Stimulated activated CD4-positive, alpha-beta T cell treated with anti-CD3 and anti-CD28 coated beads, TNF-alpha, amount 100 ng/mL, for 1 hour (primary cell): Measurements from ENCODE around the gene NLGN4X.

ENCODE experiments used
- DNase-seq, 3 donors: peaks; one replicate each; pipeline ENCODE4 v3.0.0-alpha.2; 2020; ENCODE audit warnings: low read depth in 3 of 3, low spot score in 1 of 3

The NLGN4X gene

GRCh38 chrX:6159468-6159867 is 69.2 kb downstream of the NLGN4X start:
- no peak for DNase-seq

- no peak for DNase-seq
Measured at GRCh38 chrX:6151971-6152370, 76.7 kb downstream of the NLGN4X start.

- no peak for DNase-seq
Measured at GRCh38 chrX:6149060-6149872, 79.4 kb downstream of the NLGN4X start.

DNA sequence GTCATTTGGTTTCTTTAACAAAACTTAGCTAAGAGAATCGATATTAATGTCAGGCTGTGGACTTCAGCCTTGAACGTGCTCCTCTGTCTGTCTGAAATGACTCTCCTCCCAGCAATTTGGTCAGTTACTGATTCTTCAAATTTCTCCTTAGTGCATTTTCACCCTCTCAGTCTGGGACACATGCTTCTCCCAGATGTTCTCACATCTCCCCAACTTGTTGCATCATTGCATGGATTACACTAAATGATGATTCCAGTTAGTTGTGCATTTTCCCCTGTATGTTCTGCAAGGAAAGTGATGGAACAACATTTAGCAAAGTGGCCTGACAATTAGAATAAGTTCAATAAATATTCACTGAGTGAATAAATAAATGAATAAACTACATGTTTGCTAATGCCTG is 94.4 kb downstream of the NLGN4X start:
- no peak for DNase-seq

GRCh38 chrX:6132970-6133369 is 95.7 kb downstream of the NLGN4X start:
- no peak for DNase-seq

GRCh38 chrX:6131287-6131686 is 97.4 kb downstream of the NLGN4X start:
- no peak for DNase-seq

GRCh38 chrX:6129195-6129594 is 99.5 kb downstream of the NLGN4X start:
- DNase-seq: no peak

GRCh38 chrX:6120329-6120728 is 108.3 kb downstream of the NLGN4X start:
- no peak for DNase-seq

DNA sequence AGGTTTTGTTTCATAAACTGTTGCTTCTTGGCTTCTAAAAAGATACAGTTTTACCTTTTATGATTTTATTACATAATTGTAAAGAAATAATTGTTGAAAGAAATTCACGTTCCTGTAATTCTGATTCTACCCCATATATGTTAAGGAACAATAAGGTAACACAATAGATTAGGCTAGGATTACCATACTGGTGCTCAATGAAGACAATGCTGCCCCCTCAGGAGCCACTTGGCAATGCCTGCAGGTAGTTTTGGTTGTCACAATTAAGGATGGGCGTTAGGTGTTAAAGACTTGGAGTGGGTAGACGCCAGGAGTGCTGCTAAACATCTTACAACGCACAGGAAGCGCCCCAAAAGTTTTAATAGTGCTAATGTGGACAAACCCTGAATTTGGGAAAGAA is 133.2 kb downstream of the NLGN4X start:
- no peak for DNase-seq

GRCh38 chrX:6074532-6074931 is 154.1 kb downstream of the NLGN4X start:
- no peak for DNase-seq

DNA sequence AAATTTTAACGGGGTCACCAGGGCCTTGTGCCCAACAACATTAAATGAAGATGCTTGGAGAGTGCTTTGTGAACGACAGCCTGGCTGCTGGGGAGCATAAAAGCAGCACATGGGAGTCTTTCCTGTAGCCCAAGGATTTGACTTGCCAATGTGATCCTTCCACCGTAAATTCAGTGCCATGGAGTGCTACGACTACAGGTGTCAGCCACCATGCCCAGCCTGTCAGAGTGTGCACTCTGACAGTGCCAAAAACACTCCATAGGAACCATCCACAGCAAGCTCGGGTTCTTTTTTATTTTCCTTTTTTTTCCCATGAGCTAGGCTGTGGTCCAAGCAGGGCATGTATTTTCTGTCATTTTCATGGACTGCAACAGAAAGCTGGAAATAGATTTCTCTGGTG is 156.9 kb downstream of the NLGN4X start:
- DNase-seq: no peak

- no peak for DNase-seq
Measured at GRCh38 chrX:6067600-6067999, 161.1 kb downstream of the NLGN4X start.

DNA sequence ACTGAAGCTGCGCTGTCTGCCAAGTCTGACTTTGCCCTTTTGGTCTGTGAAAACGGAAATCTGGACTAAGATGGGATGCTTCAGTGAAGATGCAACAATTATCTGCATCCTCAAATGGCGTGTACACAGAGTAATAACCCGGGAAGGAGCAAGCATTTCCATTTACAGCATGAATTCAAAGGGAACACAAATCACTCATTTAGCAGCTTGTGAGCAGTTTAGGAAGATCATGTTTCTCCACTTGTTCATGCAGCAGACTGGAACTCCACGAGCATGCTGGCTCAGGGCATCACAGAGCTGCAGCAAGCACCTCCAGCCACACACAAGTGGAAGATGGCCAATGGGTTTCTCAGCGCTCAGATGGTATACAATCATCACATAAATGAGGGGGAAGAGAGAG is 175.5 kb downstream of the NLGN4X start:
- no peak for DNase-seq

DNA sequence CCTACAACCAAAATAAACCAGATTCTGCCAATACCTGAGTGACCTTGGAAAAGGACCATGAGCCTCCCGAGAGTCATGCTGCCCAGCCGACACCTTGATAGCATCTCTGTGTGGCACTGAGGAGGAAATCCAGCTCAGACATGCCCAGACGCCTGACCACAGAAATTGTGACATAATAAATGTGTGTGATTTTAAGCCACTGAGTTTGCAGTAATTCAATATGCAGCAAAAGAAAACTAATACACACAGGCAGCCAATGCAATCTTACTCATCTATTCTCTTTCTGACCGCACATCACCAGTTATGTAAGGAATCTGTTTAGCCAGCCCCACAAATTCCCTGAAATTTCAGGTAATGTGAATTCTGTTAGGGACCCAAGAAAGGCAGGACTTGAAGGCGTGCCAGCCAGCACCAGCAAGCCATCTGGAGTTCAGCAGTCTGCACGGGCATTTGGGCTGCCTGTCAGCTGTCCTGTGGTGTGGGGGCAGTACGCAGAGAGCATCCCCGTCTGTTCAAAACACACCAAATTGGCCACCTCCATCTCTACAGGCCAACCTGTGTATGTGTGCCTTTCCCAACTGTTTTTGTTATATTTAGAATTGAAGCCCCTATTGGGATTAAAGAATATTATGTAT is 176.4 kb downstream of the NLGN4X start:
- DNase-seq: no peak

DNA sequence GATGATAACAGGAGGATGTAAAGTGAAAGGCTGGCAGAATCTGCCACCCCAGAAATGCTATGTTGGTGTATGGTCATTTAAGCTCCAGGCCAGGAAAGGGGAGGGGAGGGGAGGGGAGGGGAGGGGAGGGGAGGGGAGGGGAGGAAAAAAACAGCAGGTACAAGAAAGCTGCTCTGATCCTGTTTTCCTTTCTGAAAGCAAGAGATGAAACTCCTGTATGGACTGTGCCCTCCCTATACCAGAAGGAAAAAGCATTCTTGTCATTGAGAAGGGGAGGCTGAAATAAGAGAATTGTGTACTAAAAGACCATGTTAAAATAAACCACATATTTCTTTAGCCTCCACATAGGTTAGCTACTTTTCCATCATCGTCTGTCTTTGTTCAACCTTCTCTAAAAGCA is 179.5 kb downstream of the NLGN4X start:
- DNase-seq: no peak

DNA sequence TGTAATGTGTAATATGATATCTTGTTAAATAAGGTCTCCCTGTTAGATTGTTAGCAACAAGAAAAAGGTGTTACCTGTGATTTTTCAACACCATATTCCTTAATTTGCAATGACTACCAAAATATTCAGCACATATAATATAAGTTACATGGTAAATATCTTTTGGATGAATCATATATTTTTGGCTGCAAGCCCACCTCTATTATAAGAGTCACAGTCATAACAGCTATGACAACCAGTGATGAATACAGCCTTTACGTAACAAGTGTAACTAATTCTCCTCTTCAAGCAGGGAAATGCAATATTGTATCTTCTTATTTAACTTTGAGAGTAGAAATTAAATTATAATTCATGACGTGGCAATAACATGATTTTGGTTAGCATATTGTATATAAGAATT is 187.0 kb downstream of the NLGN4X start:
- no peak for DNase-seq

DNA sequence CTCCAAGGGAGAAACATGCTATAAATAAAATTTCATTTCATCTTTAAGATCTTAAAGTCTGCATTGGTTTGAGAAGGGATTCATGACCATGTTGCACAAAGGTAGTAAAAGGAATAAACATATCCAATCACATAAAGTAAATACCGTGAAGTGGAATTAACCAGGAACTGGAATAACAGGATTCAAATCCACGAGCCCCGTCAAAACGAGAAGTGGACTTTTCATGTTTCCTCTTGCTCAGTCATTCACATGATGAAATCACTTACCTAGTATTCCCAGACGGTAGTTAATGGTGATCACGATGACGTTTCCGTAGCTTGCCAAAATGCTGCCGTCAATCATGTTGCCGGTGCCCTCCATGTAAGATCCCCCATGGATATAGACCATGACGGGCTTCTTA is 199.7 kb downstream of the NLGN4X start:
- no peak for DNase-seq

DNA sequence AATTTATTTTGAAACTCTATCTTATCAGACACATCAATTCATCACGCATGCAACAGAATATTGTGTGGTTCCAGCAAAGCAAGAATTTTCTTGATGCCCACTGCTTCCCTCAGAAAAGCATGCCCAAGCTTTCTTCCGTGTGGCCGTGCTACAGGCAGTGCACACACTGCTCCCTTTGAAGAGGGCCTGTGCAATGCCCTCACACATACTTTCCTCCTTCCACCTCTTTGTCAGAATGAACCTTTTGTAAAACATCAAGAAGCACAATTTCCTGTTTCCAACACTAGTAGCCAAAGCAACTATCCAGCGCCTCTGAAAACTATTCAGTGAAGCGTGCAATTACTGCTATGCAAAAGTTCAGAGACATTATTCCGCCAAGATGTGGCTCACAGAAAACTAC is 201.7 kb downstream of the NLGN4X start:
- DNase-seq: no peak

DNA sequence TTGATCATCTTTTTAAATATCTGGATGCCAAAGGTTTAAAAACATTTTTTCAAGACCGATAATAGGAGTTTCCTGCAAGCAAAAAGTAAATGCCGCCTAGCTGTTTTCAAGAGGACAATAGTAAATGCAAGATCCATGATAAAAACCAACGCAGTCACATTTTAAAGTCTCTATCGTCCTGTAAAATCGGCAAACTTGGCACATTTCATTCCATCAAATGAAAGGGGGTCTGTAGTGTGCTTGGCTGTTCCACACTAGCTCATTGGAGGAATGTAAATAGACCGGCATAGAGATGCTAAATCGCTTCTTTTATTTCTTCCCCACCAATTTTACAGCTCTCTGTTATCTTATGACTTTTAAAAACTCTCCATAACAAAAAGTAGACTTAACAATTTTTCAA is 202.2 kb downstream of the NLGN4X start:
- DNase-seq: no peak

DNA sequence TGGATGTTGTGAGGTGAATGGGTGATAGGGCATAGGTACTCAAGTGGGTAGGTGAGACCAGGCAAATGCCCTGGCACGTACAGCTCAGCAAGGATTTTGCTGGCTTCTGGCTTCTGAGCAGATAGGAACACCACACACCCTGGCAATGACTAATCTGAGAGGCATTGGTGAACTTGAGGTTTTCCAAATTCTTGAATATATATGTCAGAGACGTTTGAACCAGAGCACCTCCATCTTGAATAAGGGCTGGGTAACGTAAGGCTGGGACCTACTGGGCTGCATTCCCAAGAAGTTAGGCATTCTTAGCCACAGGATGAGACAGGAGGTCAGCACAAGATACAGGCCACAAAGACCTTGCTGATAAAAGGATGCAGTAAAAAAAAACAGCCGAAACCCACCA is 204.5 kb downstream of the NLGN4X start:
- DNase-seq: no peak

- DNase-seq: no peak
Measured at GRCh38 chrX:6021316-6022091, 207.2 kb downstream of the NLGN4X start.

GRCh38 chrX:6019076-6019475 is 209.6 kb downstream of the NLGN4X start:
- DNase-seq: no peak
